Loucy (cell line): ENCODE measurements around the gene RASSF5.

Experiments used
- EZH2phosphoT487 ChIP-seq: fragments of 200-600 bp; IDR thresholded peaks from 2 replicates; pipeline ENCODE4 v1.6.1; 2018; ENCODE audit warnings: antibody characterized with exemption, mild to moderate bottlenecking, moderate library complexity, borderline replicate concordance
- TF ChIP-seq, protein P1 (sequence below): fragments of 200-600 bp; sonication (generic); conservative IDR thresholded peaks from 2 replicates; pipeline ENCODE4 v1.5.1; 2014; ENCODE audit warnings: mild to moderate bottlenecking, antibody characterized with exemption, low read length

DNA sequence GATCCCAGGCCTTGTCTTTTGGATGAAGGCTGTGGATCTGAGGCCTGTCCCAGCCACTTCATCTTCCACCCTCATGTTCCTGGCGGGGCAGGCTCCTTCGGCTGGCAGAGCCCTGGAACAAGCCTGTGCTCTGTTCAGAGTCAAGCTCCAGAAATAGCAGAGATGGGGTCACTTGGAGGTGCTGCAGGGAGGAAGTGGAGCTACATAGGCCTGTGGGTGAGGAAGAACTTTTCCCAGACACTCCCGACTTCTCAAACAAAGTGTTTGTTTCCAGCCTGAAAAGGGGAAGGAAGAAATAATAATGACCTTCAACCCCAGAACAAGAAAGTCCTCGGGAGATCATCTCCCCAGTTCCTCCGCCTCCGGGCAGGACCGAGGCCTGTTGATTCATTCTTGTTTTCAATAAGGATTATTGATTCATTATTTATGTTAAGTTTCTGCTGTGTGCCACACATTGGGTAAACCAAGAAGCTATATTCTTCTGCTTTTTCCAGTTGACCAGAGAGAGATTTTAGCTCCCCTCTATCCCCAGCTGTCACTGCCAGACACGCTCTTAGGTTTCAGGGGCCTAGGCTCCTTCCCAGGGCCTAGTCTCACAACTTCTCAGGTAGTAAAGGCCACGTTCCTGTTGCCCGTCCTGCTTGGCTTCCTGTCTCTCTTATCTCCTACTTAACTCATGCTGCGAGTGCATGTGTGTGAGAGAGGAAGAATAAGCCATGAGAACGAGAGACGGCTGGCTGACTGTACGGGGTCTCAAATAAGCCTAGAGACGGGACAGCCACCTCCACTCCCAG is 20.1 kb upstream of the RASSF5 start:
- TF ChIP-seq, protein P1, sequence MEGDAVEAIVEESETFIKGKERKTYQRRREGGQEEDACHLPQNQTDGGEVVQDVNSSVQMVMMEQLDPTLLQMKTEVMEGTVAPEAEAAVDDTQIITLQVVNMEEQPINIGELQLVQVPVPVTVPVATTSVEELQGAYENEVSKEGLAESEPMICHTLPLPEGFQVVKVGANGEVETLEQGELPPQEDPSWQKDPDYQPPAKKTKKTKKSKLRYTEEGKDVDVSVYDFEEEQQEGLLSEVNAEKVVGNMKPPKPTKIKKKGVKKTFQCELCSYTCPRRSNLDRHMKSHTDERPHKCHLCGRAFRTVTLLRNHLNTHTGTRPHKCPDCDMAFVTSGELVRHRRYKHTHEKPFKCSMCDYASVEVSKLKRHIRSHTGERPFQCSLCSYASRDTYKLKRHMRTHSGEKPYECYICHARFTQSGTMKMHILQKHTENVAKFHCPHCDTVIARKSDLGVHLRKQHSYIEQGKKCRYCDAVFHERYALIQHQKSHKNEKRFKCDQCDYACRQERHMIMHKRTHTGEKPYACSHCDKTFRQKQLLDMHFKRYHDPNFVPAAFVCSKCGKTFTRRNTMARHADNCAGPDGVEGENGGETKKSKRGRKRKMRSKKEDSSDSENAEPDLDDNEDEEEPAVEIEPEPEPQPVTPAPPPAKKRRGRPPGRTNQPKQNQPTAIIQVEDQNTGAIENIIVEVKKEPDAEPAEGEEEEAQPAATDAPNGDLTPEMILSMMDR: no peak
- TF ChIP-seq EZH2phosphoT487: no peak
